BE2C (cell line): ENCODE data around the gene SCGB2A2.

Source experiments
- DNase-seq: peaks from one replicate; pipeline ENCODE4 v3.0.0-alpha.2; 2020
- H3K27me3 ChIP-seq: fragments of 250-450 bp; sonication (Bioruptor Pico); 2 replicates; pipeline ENCODE4 v1.5.1; 2020; ENCODE audit warnings: mild to moderate bottlenecking
- H3K36me3 ChIP-seq: fragments of 250-450 bp; sonication (Bioruptor Pico); 2 replicates; pipeline ENCODE4 v1.5.1; 2020; ENCODE audit warnings: mild to moderate bottlenecking
- H3K4me1 ChIP-seq: fragments of 250-450 bp; sonication (Bioruptor Pico); 2 replicates; pipeline ENCODE4 v1.5.1; 2020
- H3K4me3 ChIP-seq: 2 replicates; pipeline ENCODE4 v1.5.1; 2011; ENCODE audit warnings: low read depth, low read length
- H3K9me3 ChIP-seq: fragments of 250-450 bp; sonication (Bioruptor Pico); 2 replicates; pipeline ENCODE4 v1.5.1; 2020
- CTCF ChIP-seq: IDR thresholded peaks from 2 replicates; pipeline ENCODE4 v1.5.1; 2012; ENCODE audit warnings: mild to moderate bottlenecking, low read depth, low read length

SCGB2A2 gene

GRCh38 chr11:62256281-62256680, 13.7 kb upstream of the SCGB2A2 start:
- no peak for DNase-seq
- no peak for TF ChIP-seq CTCF
- H3K9me3 ChIP-seq = no peaks in the 10 kb centered on the region
- H3K4me1 ChIP-seq = no peaks in the 10 kb centered on the region
- H3K36me3 ChIP-seq = no peaks in the 10 kb centered on the region
- H3K4me3 ChIP-seq = no peak overlapping the region
- no peaks in the 10 kb centered on the region for H3K27me3 ChIP-seq

- H3K4me1 ChIP-seq = no peaks in the 10 kb centered on the region
- DNase-seq = no peak
- no peak overlapping the region for H3K4me3 ChIP-seq
- no peaks in the 10 kb centered on the region for H3K27me3 ChIP-seq
- no peaks in the 10 kb centered on the region for H3K9me3 ChIP-seq
- no peaks in the 10 kb centered on the region for H3K36me3 ChIP-seq
- TF ChIP-seq CTCF = no peak
These were observed 9.6 kb upstream of the SCGB2A2 start for GRCh38 chr11:62260261-62260953.

- Histone ChIP-seq H3K4me1 (no peaks in the 10 kb centered on the region), H3K27me3 (no peaks in the 10 kb centered on the region; the same call in 1 of the 2 replicates), H3K36me3 (no peaks in the 10 kb centered on the region), H3K9me3 (no peaks in the 10 kb centered on the region), H3K4me3 (no peak overlapping the region)
- DNase-seq = no peak
- no peak for TF ChIP-seq CTCF
These were observed 6.0 kb upstream of the SCGB2A2 start for GRCh38 chr11:62264004-62264403.

GRCh38 chr11:62266558-62266957, 3.4 kb upstream of the SCGB2A2 start:
- H3K4me1 ChIP-seq = no peaks in the 10 kb centered on the region
- no peaks in the 10 kb centered on the region; the same call in 1 of the 2 replicates for H3K27me3 ChIP-seq
- no peak overlapping the region for H3K4me3 ChIP-seq
- no peaks in the 10 kb centered on the region for H3K9me3 ChIP-seq
- no peaks in the 10 kb centered on the region for H3K36me3 ChIP-seq
- no peak for DNase-seq
- TF ChIP-seq CTCF = no peak

- Histone ChIP-seq H3K36me3 (no peaks in the 10 kb centered on the region), H3K27me3 (no peaks in the 10 kb centered on the region; the same call in 1 of the 2 replicates), H3K4me1 (no peaks in the 10 kb centered on the region), H3K9me3 (no peaks in the 10 kb centered on the region), H3K4me3 (no peak overlapping the region)
- DNase-seq = no peak
- TF ChIP-seq CTCF = no peak
These were observed 2.9 kb upstream of the SCGB2A2 start for GRCh38 chr11:62267050-62267449.

GRCh38 chr11:62267576-62267975, 2.4 kb upstream of the SCGB2A2 start:
- no peak for DNase-seq
- Histone ChIP-seq H3K4me3 (no peak overlapping the region), H3K4me1 (no peaks in the 10 kb centered on the region), H3K27me3 (no peaks in the 10 kb centered on the region; the same call in 1 of the 2 replicates), H3K36me3 (no peaks in the 10 kb centered on the region), H3K9me3 (no peaks in the 10 kb centered on the region)
- no peak for TF ChIP-seq CTCF
